GM12878 (cell line): ENCODE results near the gene SPHK2.

Experiments
- CTCF ChIP-seq, 3 experiments: IDR thresholded peaks in 2 of 3; conservative IDR thresholded peaks in 1 of 3; 2 replicates each; pipeline ENCODE4 v1.5.1; 2011; ENCODE audit warnings: low read depth in 3 of 3, low read length in 3 of 3, mild to moderate bottlenecking in 3 of 3, control low read depth in 2 of 3, moderate library complexity in 2 of 3, inconsistent platforms in 1 of 3, mixed read lengths in 1 of 3; ENCODE audit not compliant: control insufficient read depth in 2 of 3, insufficient read depth in 1 of 3; ENCODE audit errors: extremely low read depth in 1 of 3
- DPF2 ChIP-seq: fragments of 450-650 bp; IDR thresholded peaks from 2 replicates; pipeline ENCODE4 v1.6.1; 2017; ENCODE audit warnings: mild to moderate bottlenecking
- EZH2 ChIP-seq: IDR thresholded peaks from 2 replicates; pipeline ENCODE4 v1.6.1; 2012; ENCODE audit warnings: low read depth, mild to moderate bottlenecking, control low read depth, inconsistent platforms, low read length, borderline replicate concordance; ENCODE audit not compliant: control insufficient read depth
- JUNB ChIP-seq: IDR thresholded peaks from 2 replicates; pipeline ENCODE4 v1.6.1; 2016; ENCODE audit warnings: antibody characterized with exemption, mild to moderate bottlenecking
- RCOR1 ChIP-seq: conservative IDR thresholded peaks from 2 replicates; pipeline ENCODE4 v1.6.1; 2012; ENCODE audit warnings: low read depth, low read length, improper control_type of control experiment
- REST ChIP-seq: IDR thresholded peaks from 2 replicates; pipeline ENCODE4 v1.6.1; 2012; ENCODE audit warnings: mild to moderate bottlenecking, low read depth, low read length

- TF ChIP-seq DPF2 = no peak
- no peak for TF ChIP-seq EZH2
- TF ChIP-seq REST = no peak
- TF ChIP-seq RCOR1 = no peak
- TF ChIP-seq CTCF (IDR thresholded peaks at IDR 0.05 in 2 of 3, conservative IDR thresholded peaks at IDR 0.05 in 1 of 3; ENCODE audit: control insufficient read depth in 2 of 3, extremely low read depth in 1 of 3, insufficient read depth in 1 of 3, low read depth in 3 of 3, low read length in 3 of 3) = no peak
- no peak for TF ChIP-seq JUNB
These were observed 4.7 kb upstream of the SPHK2 start, which contains the start of gene FAM83E for GRCh38 chr19:48614436-48615230.
